Suprapubic skin (tissue), 3 donors: ENCODE measurements around the gene NLRC3.

Source experiments
- EP300 ChIP-seq: sonication (generic); formaldehyde crosslinking; IDR thresholded peaks from one replicate; pipeline ENCODE4 v1.6.1; 2017; ENCODE audit warnings: antibody characterized with exemption
- POLR2A ChIP-seq, 2 donors: fragments of 450-650 bp; IDR thresholded peaks; one replicate each; pipeline ENCODE4 v1.6.1; 2017; ENCODE audit warnings: antibody characterized with exemption in 2 of 2, mild to moderate bottlenecking in 2 of 2, moderate library complexity in 2 of 2
- TF ChIP-seq, protein P1 (sequence below), 2 donors: fragments of 200-600 bp in 1 of 2; fragments of 450-650 bp in 1 of 2; sonication (generic) in 1 of 2; IDR thresholded peaks; one replicate each; pipeline ENCODE4 v1.5.1; 2016 to 2019; ENCODE audit warnings: antibody characterized with exemption in 2 of 2, mild to moderate bottlenecking in 1 of 2, moderate library complexity in 1 of 2

GRCh38 chr16:3598236-3598635, 21.0 kb upstream of the NLRC3 start:
- TF ChIP-seq, protein P1, sequence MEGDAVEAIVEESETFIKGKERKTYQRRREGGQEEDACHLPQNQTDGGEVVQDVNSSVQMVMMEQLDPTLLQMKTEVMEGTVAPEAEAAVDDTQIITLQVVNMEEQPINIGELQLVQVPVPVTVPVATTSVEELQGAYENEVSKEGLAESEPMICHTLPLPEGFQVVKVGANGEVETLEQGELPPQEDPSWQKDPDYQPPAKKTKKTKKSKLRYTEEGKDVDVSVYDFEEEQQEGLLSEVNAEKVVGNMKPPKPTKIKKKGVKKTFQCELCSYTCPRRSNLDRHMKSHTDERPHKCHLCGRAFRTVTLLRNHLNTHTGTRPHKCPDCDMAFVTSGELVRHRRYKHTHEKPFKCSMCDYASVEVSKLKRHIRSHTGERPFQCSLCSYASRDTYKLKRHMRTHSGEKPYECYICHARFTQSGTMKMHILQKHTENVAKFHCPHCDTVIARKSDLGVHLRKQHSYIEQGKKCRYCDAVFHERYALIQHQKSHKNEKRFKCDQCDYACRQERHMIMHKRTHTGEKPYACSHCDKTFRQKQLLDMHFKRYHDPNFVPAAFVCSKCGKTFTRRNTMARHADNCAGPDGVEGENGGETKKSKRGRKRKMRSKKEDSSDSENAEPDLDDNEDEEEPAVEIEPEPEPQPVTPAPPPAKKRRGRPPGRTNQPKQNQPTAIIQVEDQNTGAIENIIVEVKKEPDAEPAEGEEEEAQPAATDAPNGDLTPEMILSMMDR (IDR thresholded peaks at IDR 0.05), result no peak
- TF ChIP-seq EP300, result no peak
- no peak for TF ChIP-seq POLR2A (IDR thresholded peaks at IDR 0.05)
